Osteocyte (in vitro differentiated cells): ENCODE measurements around the gene GCLC. TPM values are rescaled to one million over a fixed set of nuclear protein-coding genes. Genes with fewer than 3 reads are reported as not detected.

Source experiments
- DNase-seq: peaks from one replicate; pipeline ENCODE4 v3.0.0; 2021; ENCODE audit warnings: mixed read lengths; ENCODE audit not compliant: unreplicated experiment; ENCODE audit errors: extremely low spot score
- H3K27ac Mint-ChIP-seq: one replicate; pipeline ENCODE4 v1.8.0; 2021; ENCODE audit warnings: mild to moderate bottlenecking, mixed read lengths; ENCODE audit not compliant: unreplicated experiment
- H3K27me3 Mint-ChIP-seq: one replicate; pipeline ENCODE4 v1.8.0; 2021; ENCODE audit warnings: mixed read lengths; ENCODE audit not compliant: unreplicated experiment
- H3K36me3 Mint-ChIP-seq: one replicate; pipeline ENCODE4 v1.8.0; 2021; ENCODE audit warnings: mixed read lengths; ENCODE audit not compliant: unreplicated experiment
- H3K4me1 Mint-ChIP-seq: one replicate; pipeline ENCODE4 v1.8.0; 2021; ENCODE audit warnings: mixed read lengths; ENCODE audit not compliant: unreplicated experiment
- H3K4me3 Mint-ChIP-seq: one replicate; pipeline ENCODE4 v1.8.0; 2021; ENCODE audit warnings: mild to moderate bottlenecking, moderate library complexity, mixed read lengths; ENCODE audit not compliant: unreplicated experiment
- H3K9me3 Mint-ChIP-seq: one replicate; pipeline ENCODE4 v1.8.0; 2021; ENCODE audit warnings: mixed read lengths; ENCODE audit not compliant: unreplicated experiment
- total RNA-seq: library from RNA; stranded (reverse); gene quantifications from 2 replicates; pipeline ENCODE4 v1.2.1, GENCODE V29; 2021
- TF ChIP-seq, protein P1 (sequence below): fragments of 200-600 bp; sonication (generic); IDR thresholded peaks from 2 replicates; pipeline ENCODE4 v1.5.0; 2021; ENCODE audit warnings: antibody characterized with exemption, mild to moderate bottlenecking, moderate library complexity

Gene GCLC
- total RNA-seq, 1 donor from 2014 or later: 43.7 TPM

DNA sequence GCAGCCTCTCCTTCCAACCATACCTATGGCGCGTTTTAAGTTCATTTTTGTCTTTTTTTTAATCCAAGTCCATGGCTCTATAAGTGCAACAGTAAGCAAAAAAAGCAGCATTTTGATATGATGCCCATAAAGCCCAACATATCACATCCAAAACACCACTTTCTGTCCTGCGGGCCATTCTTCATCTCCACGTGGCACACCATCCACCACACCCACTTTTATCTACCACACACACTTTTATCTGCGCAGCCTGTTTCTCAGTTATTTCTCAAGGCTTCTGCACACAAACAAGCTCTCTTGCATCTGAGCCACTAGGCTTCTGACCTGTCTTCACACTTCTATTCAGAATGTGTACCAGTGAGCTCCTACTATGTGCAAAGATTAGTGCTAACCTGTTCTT, 5.3 kb downstream of the GCLC start:
- Mint-ChIP-seq H3K9me3 (no peaks in the 10 kb centered on the region), H3K4me3 (no peak overlapping the region), H3K4me1 (peaks cover 49% of the 10 kb centered on the region), H3K36me3 (peaks cover 2% of the 10 kb centered on the region), H3K27ac (no peak overlapping the region), H3K27me3 (no peaks in the 10 kb centered on the region)
- TF ChIP-seq, protein P1, sequence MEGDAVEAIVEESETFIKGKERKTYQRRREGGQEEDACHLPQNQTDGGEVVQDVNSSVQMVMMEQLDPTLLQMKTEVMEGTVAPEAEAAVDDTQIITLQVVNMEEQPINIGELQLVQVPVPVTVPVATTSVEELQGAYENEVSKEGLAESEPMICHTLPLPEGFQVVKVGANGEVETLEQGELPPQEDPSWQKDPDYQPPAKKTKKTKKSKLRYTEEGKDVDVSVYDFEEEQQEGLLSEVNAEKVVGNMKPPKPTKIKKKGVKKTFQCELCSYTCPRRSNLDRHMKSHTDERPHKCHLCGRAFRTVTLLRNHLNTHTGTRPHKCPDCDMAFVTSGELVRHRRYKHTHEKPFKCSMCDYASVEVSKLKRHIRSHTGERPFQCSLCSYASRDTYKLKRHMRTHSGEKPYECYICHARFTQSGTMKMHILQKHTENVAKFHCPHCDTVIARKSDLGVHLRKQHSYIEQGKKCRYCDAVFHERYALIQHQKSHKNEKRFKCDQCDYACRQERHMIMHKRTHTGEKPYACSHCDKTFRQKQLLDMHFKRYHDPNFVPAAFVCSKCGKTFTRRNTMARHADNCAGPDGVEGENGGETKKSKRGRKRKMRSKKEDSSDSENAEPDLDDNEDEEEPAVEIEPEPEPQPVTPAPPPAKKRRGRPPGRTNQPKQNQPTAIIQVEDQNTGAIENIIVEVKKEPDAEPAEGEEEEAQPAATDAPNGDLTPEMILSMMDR: no peak
- DNase-seq: no peak

DNA sequence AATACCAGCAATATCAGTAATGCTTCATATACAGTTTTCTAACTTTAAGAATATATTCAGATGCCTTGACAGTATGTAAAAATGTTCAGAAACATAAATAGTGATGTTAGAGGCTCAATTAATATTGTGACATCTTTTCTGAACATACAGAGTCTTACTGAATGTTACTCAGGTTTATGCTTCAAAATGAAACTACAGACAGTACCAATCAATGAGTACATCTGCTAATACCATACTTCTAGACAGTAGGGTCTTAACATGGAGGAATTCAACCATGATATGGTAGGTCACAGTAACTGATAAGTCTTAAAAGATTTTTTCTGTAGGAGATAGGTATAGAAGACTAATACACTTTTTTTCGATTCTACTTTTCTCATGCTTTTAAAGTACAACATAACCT, 8.3 kb downstream of the GCLC start:
- H3K4me3 Mint-ChIP-seq: no peak overlapping the region
- no peaks in the 10 kb centered on the region for H3K27me3 Mint-ChIP-seq
- H3K36me3 Mint-ChIP-seq: peaks cover 2% of the 10 kb centered on the region
- no peak for DNase-seq
- TF ChIP-seq, protein P1: no peak
- H3K9me3 Mint-ChIP-seq: no peaks in the 10 kb centered on the region
- H3K4me1 Mint-ChIP-seq: peaks cover 32% of the 10 kb centered on the region
- H3K27ac Mint-ChIP-seq: no peak overlapping the region

DNA sequence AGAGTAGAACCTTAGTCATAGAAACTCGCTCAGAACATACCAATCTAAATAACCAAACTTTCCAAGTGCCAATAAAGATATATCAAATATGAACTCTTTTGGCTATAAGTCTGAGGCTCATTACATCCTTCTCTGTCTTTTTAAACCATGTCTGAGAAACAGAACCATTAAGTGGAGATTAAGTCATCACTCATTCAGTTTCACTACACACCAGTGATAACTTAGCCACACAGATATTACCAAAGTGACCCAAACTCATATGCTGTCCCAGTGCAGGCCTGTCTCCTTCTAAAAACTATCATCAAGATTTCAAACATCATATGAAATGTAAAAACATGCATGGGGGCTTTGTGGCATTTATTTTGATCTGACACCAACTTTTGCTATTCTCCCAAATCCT, 12.0 kb downstream of the GCLC start:
- Mint-ChIP-seq H3K27ac (no peak overlapping the region), H3K4me3 (no peak overlapping the region), H3K4me1 (peaks cover 29% of the 10 kb centered on the region), H3K36me3 (peaks cover 2% of the 10 kb centered on the region), H3K9me3 (no peaks in the 10 kb centered on the region), H3K27me3 (no peaks in the 10 kb centered on the region)
- TF ChIP-seq, protein P1: no peak
- no peak for DNase-seq

DNA sequence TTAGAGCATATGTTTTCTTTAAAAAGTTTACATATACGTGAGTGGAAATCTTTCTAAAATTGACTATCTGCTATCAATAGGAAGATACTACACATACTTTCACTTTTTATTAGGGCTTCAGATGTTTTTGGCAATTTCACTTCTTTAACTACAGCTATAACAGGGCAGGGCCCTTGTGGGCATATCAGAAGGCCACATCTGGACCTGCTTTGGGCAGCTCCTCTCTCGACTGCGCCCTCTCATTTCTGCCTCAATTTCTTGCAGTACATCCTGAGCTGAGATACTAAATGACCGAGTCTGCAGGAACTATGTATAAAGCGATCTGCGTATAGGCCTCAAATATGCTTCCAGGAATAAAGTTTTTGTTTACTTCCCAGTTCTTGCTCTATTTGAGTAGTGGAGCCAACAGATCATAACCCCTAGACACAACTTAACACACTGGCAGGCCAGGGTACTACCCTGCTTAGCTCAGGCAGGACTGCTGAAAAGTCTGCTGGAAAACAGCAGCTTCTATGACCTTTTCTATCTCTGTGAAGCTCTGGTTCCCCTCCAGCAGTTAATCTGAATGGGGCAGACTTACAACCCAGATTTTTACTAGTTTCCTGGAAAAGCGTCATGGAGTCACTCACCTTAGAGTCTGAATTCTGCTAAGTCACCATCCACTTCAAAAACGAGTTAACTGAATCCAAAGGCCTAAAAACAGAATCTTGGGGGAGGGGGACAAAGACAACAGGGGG, 12.7 kb downstream of the GCLC start:
- Mint-ChIP-seq H3K4me1 (peaks cover 27% of the 10 kb centered on the region), H3K27me3 (no peaks in the 10 kb centered on the region), H3K9me3 (no peaks in the 10 kb centered on the region), H3K4me3 (no peak overlapping the region), H3K36me3 (peaks cover 2% of the 10 kb centered on the region), H3K27ac (no peak overlapping the region)
- no peak for DNase-seq
- TF ChIP-seq, protein P1: no peak

DNA sequence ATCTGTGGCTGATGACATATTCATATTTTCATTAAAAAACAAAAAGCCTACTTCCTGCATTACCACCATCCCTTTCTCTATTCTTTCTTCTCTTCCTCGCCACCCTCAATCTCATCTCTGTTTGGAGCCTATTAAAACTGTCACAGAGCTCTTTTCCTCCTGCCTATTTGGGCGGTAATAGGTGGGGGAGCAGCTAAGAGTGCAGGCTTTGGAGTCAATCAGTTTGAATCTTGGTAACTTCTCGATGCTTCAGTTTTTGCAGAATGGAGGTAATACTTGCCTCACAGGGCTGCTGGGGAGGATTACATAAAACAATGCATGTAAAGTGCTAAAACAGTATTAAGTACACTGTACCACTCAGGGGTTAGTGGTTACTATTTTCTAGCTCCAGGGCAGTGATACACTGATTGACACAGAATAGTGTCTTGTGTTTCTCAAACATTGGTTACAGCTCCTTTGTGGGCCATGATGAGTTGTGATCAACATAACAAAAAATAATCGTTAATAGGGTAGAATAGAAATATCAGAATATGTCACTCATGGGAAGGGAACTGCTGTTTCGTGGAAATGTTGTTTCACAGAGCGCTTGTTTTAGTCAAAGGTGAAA, 14.0 kb downstream of the GCLC start:
- no peak for DNase-seq
- TF ChIP-seq, protein P1: no peak
- Mint-ChIP-seq H3K27ac (no peak overlapping the region), H3K9me3 (no peaks in the 10 kb centered on the region), H3K27me3 (no peaks in the 10 kb centered on the region), H3K4me1 (peaks cover 27% of the 10 kb centered on the region), H3K4me3 (no peak overlapping the region), H3K36me3 (peaks cover 2% of the 10 kb centered on the region)
